GM12878 (cell line): ENCODE data around the gene PML. TPM values are rescaled to one million over a fixed set of nuclear protein-coding genes. Genes with fewer than 3 reads are reported as not detected.

ENCODE experiments used
- ATAC-seq: fragments of 200-7000 bp; cut with Tn5 transposase; 3 replicates; pipeline ENCODE4 v1.9.1; 2020; ENCODE audit warnings: mild to moderate bottlenecking, moderate library complexity
- BruUV-seq: library from RNA; stranded (reverse); fragments of 400-500 nt; replicated peaks from 2 replicates; lab custom pipeline; 2021; lab: Mats Ljungman, UMichigan
- CTCF ChIA-PET: fragments of 300-600 bp; sonication (Branson Sonifier 250); formaldehyde crosslinking; extraction: SDS; loops from one replicate; lab custom pipeline; 2021; ENCODE audit warnings: inconsistent platforms; lab: Yijun Ruan, JAX
- POLR2A ChIA-PET: fragments of 350-600 bp; formaldehyde crosslinking; extraction: SDS; loops from one replicate; lab custom pipeline; 2021; ENCODE audit warnings: inconsistent platforms; lab: Charles Lee
- RAD21 ChIA-PET: fragments of 300-600 bp; sonication (Branson Sonifier 250); formaldehyde crosslinking; loops from one replicate; lab custom pipeline; 2023; ENCODE audit warnings: antibody characterized with exemption; ENCODE audit not compliant: unreplicated experiment; lab: Charles Lee
- SMC1A ChIA-PET: fragments of 300-600 bp; sonication (Branson Sonifier 250); formaldehyde crosslinking; loops from one replicate; lab custom pipeline; 2023; ENCODE audit not compliant: unreplicated experiment, uncharacterized antibody; lab: Charles Lee
- DNase-seq: peaks from one replicate; pipeline ENCODE4 v3.0.0-alpha.2; 2011; ENCODE audit warnings: low read depth, low spot score
- FAIRE-seq: peaks from 3 replicates; lab custom pipeline; 2011; peaks lifted over from hg19 to GRCh38; lab: Jason Lieb, UNC
- H2AFZ ChIP-seq: 2 replicates; pipeline ENCODE4 v1.6.0; 2011; ENCODE audit warnings: low read depth, low read length, control low read depth; ENCODE audit not compliant: control insufficient read depth
- H3K27ac ChIP-seq: 2 replicates; pipeline ENCODE4 v1.5.1; 2011; ENCODE audit warnings: control low read depth; ENCODE audit not compliant: control insufficient read depth, insufficient read depth
- H3K27me3 ChIP-seq, 2 experiments: replicated peaks in 1 of 2; 2 replicates each; pipeline versions ENCODE4 v1.6.0 to v1.6.1; 2011; ENCODE audit warnings: low read length in 1 of 2; ENCODE audit not compliant: control insufficient read depth in 2 of 2, insufficient read depth in 2 of 2
- H3K36me3 ChIP-seq, 2 experiments: 2 replicates each; pipeline ENCODE4 v1.5.1; 2011; ENCODE audit warnings: low read length in 1 of 2; ENCODE audit not compliant: control insufficient read depth in 2 of 2, insufficient read depth in 2 of 2
- H3K4me1 ChIP-seq: 2 replicates; pipeline ENCODE4 v1.6.1; 2011; ENCODE audit warnings: mild to moderate bottlenecking, low read length, moderate library complexity, mixed read lengths; ENCODE audit not compliant: control insufficient read depth, insufficient read depth
- H3K4me2 ChIP-seq: 2 replicates; pipeline ENCODE4 v1.6.0; 2011; ENCODE audit warnings: control low read depth; ENCODE audit not compliant: control insufficient read depth, insufficient read depth
- H3K4me3 ChIP-seq: fragments of 200-600 bp; sonication (generic); 2 replicates; pipeline ENCODE4 v1.5.1; 2016
- H3K79me2 ChIP-seq: 2 replicates; pipeline ENCODE4 v1.6.0; 2011; ENCODE audit warnings: low read length; ENCODE audit not compliant: control insufficient read depth, insufficient read depth
- H3K9ac ChIP-seq: 2 replicates; pipeline ENCODE4 v1.8.0; 2011; ENCODE audit warnings: low read length, control low read depth, mixed read lengths; ENCODE audit not compliant: control insufficient read depth, insufficient read depth
- H3K9me3 ChIP-seq: replicated peaks from 3 replicates; pipeline ENCODE4 v1.5.1; 2011; ENCODE audit warnings: mild to moderate bottlenecking, low read length; ENCODE audit not compliant: control insufficient read depth, insufficient read depth
- H4K20me1 ChIP-seq: 2 replicates; pipeline ENCODE4 v1.6.0; 2011; ENCODE audit not compliant: control insufficient read depth, insufficient read depth
- BCLAF1 ChIP-seq: fragments of 450-650 bp; IDR thresholded peaks from 2 replicates; pipeline ENCODE4 v1.6.1; 2017; ENCODE audit warnings: antibody characterized with exemption, mild to moderate bottlenecking, moderate library complexity
- BMI1 ChIP-seq: fragments of 450-650 bp; IDR thresholded peaks from 2 replicates; pipeline ENCODE4 v1.6.1; 2016; ENCODE audit warnings: mild to moderate bottlenecking, moderate library complexity, borderline replicate concordance
- BRCA1 ChIP-seq: IDR thresholded peaks from 2 replicates; pipeline ENCODE4 v1.6.1; 2011; ENCODE audit warnings: low read depth, low read length, improper control_type of control experiment
- HDAC2 ChIP-seq: fragments of 200-600 bp; sonication (generic); IDR thresholded peaks from 2 replicates; pipeline ENCODE4 v1.6.1; 2017
- HDGF ChIP-seq: fragments of 450-650 bp; IDR thresholded peaks from 2 replicates; pipeline ENCODE4 v1.6.1; 2016; ENCODE audit warnings: antibody characterized with exemption
- KDM1A ChIP-seq: fragments of 200-600 bp; sonication (generic); IDR thresholded peaks from 2 replicates; pipeline ENCODE4 v1.6.1; 2016; ENCODE audit warnings: borderline replicate concordance
- LARP7 ChIP-seq: fragments of 450-650 bp; IDR thresholded peaks from 2 replicates; pipeline ENCODE4 v1.6.1; 2017; ENCODE audit warnings: mild to moderate bottlenecking
- MLLT1 ChIP-seq: fragments of 450-650 bp; IDR thresholded peaks from 2 replicates; pipeline ENCODE4 v1.6.1; 2016; ENCODE audit warnings: mild to moderate bottlenecking
- REST ChIP-seq: IDR thresholded peaks from 2 replicates; pipeline ENCODE4 v1.6.1; 2012; ENCODE audit warnings: mild to moderate bottlenecking, low read depth, low read length
- SP1 ChIP-seq: IDR thresholded peaks from one replicate; pipeline ENCODE4 v1.6.1; 2011; ENCODE audit warnings: low read depth, low read length
- SRF ChIP-seq, 2 experiments: IDR thresholded peaks; 2 replicates each; pipeline ENCODE4 v1.6.1; 2011; ENCODE audit warnings: low read depth in 2 of 2, low read length in 2 of 2, mild to moderate bottlenecking in 1 of 2, moderate library complexity in 1 of 2
- STAT3 ChIP-seq: IDR thresholded peaks from 2 replicates; pipeline ENCODE4 v1.6.1; 2011; ENCODE audit warnings: low read depth, low read length, improper control_type of control experiment
- WRNIP1 ChIP-seq: IDR thresholded peaks from 2 replicates; pipeline ENCODE4 v1.6.1; 2011; ENCODE audit warnings: low read depth, low read length, improper control_type of control experiment, borderline replicate concordance
- ZBTB4 ChIP-seq: fragments of 450-650 bp; formaldehyde crosslinking; IDR thresholded peaks from 2 replicates; pipeline ENCODE4 v1.4.0; 2022; ENCODE audit warnings: mild to moderate bottlenecking, moderate library complexity
- WGBS: methylation state at CpG from one replicate; pipeline ENCODE4 v1.1.6; 2016; ENCODE audit warnings: low lambda C conversion rate; ENCODE audit not compliant: insufficient replicate concordance, insufficient coverage; ENCODE audit errors: missing lambda C conversion rate; 5-methylcytosine and 5-hydroxymethylcytosine counted together
- in situ Hi-C: fragments of 300-500 bp; cut with MboI; formaldehyde crosslinking; loops from 9 replicates; pipeline ENCODE4 v1.14.3; 2018; ENCODE audit warnings: mixed read lengths
- intact Hi-C: fragments of 100-400 bp; cut with micrococcal nuclease; formaldehyde crosslinking; loops from one replicate; pipeline ENCODE4 v1.14.2; 2022; ENCODE audit not compliant: unreplicated experiment
- polyA plus RNA-seq, 11 experiments: library from polyadenylated mRNA; depleted of rRNA in 4 of 11; unstranded in 6 of 11; stranded (reverse) in 5 of 11; fragments of >200 nt; fragmentation: Nextera tagmentation in 4 of 11; fragmentation: Illumina TruSeq in 1 of 11; extraction: Ambion mirVana in 4 of 11; extraction: Trizol in 1 of 11; gene quantifications; 1 replicate in 1 of 11; 2 replicates in 10 of 11; pipeline versions ENCODE4 v1.2.1 to v1.2.3, GENCODE V29; 2011 to 2016; ENCODE audit warnings: inconsistent platforms in 2 of 11, missing spikeins in 2 of 11, low read depth in 1 of 11
- total RNA-seq, 4 experiments: library from RNA; depleted of rRNA in 3 of 4; stranded (reverse); fragments of >200 nt in 3 of 4; fragmentation: Illumina TruSeq in 1 of 4; extraction: Trizol in 1 of 4; gene quantifications; 2 replicates each; pipeline versions ENCODE4 v1.2.1 to v1.2.3, GENCODE V29; 2013 to 2021

The PML gene
- total and polyA plus RNA-seq, 10 of the 15 experiments (the other 5 are each of a cell fraction or from before 2014, with no cell fraction given), result 8.5 to 95.5 (median 30.8) TPM

GRCh38 chr15:73948982-73949381 is 45.5 kb upstream of the PML start:
- Histone ChIP-seq H3K27me3 (peaks cover 0 to 1% of the 10 kb centered on the region in 2 experiments; a peak in 3 of 4 replicates), H4K20me1 (no peaks in the 10 kb centered on the region), H2AFZ (no peak overlapping the region), H3K9me3 (no peaks in the 10 kb centered on the region), H3K4me1 (no peaks in the 10 kb centered on the region), H3K79me2 (no peaks in the 10 kb centered on the region), H3K9ac (no peak overlapping the region), H3K4me2 (no peak overlapping the region), H3K27ac (no peak overlapping the region), H3K36me3 (no peaks in the 10 kb centered on the region), H3K4me3 (no peak overlapping the region)
- RAD21 ChIA-PET, result interaction anchor here (1.5 kb wide), 1 partner anchor 373 kb away, joined by 3 read pairs; no protein-coding TSS in a partner anchor
- POLR2A ChIA-PET, result no interaction called here
- no peak for DNase-seq
- no TSS peak for BruUV-seq
- WGBS, result 38% methylated on average over 4 of the region's 4 CpGs
- intact Hi-C loops (no loop called here), in situ Hi-C loops (no loop called here)
- no peak for ATAC-seq
- no peak for FAIRE-seq
- SMC1A ChIA-PET, result no interaction called here
- CTCF ChIA-PET, result no interaction called here
- TF ChIP-seq HDAC2, result no peak
- TF ChIP-seq BCLAF1, result no peak
- TF ChIP-seq ZBTB4 (CRISPR knock-in tag), result no peak
- TF ChIP-seq LARP7, result no peak
- TF ChIP-seq MLLT1, result no peak
- no peak for TF ChIP-seq WRNIP1
- TF ChIP-seq BRCA1, result no peak
- TF ChIP-seq SRF (IDR thresholded peaks at IDR 0.05; ENCODE audit: low read depth in 2 of 2, low read length in 2 of 2), result no peak
- TF ChIP-seq SP1, result no peak
- no peak for TF ChIP-seq HDGF
- TF ChIP-seq STAT3, result no peak
- no peak for TF ChIP-seq REST
- TF ChIP-seq BMI1, result no peak
- no peak for TF ChIP-seq KDM1A
